ENCODE results near the gene MRPL32. TPM values are rescaled to one million over a fixed set of nuclear protein-coding genes. Genes with fewer than 3 reads are reported as not detected.
"Not testable (repeated sequence)": the region's sequence is repeated elsewhere in the genome, so short reads cannot be mapped to it uniquely, and the experiment has no call there.

The MRPL32 gene
- 76.2 and 89.5 TPM in 2 replicates for total RNA-seq (2014; rRNA removed; shearing (Covaris generic))

DNA sequence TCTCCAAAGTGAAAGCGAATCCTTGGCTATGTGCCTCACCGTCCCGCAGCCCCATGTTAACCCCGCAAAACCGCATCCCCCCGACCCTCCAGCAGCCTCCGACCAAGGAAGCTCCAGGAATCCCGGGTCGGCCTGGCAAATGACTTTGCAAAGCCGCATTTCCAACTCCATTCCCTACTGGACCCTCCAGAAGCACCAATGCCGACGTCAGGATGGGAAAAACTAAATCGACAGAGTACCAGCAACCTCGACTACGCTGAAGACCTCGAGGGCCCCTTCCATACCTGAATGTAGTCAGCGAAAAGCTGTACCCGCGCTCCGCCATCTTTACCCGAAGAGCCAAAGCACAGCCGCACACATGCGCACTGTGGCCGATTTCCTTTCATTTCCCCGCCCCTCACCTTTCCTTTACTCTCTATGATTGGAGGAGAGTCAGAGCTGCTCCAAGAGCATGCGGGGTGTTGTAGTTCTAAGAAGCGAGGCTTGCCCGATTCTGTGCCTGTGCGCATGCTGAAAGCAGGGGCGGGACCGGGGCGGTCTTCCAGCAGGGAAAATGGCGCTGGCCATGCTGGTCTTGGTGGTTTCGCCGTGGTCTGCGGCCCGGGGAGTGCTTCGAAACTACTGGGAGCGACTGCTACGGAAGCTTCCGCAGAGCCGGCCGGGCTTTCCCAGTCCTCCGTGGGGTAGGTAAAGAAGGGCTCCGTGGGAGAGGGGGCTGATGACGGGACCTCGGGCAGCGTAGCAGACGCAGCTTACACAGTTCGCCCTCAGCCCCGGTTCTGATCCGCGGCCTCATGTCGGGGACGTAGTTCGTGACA, at the start of gene MRPL32, which contains the start of gene PSMA2:
MRPL32 (plus strand) TSS at position 543 of the 818 bp plus-strand sequence; CDS start at position 554, 11 bp downstream.
PSMA2 (minus strand) TSS at position 341 of the 818 bp plus-strand sequence; CDS start at position 325, 16 bp downstream.
- peak; percentile 99 for DNase-seq (ENCODE audit: low read depth)

- peak; percentile 66 for DNase-seq (ENCODE audit: low read depth)
These were observed 48.2 kb upstream of the MRPL32 start for GRCh38 chr7:42883950-42884349.

GRCh38 chr7:42885183-42885582, 47.0 kb upstream of the MRPL32 start:
- DNase-seq (ENCODE audit: low read depth): not testable (repeated sequence)

DNA sequence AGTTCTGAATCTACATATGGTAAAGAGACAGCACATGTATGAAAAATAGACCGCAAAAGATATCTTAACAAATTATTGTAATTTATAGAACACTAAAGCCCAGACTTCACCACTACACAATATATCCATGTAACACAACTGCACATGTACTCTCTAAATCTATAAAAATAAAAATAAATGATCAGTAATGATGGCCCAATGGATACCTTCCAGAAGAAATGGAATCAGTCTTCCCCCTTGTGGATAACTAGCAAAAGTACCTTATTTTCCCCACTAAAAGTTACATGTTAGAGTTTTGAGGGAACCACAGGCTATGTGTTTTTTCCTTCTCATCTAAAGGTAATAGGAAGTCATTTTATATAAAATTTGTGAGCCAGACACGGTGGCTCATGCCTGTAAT, 46.0 kb upstream of the MRPL32 start:
- DNase-seq (ENCODE audit: low read depth): peak; percentile 26

GRCh38 chr7:42886893-42887505, 45.2 kb upstream of the MRPL32 start:
- DNase-seq (ENCODE audit: low read depth): no peak

DNA sequence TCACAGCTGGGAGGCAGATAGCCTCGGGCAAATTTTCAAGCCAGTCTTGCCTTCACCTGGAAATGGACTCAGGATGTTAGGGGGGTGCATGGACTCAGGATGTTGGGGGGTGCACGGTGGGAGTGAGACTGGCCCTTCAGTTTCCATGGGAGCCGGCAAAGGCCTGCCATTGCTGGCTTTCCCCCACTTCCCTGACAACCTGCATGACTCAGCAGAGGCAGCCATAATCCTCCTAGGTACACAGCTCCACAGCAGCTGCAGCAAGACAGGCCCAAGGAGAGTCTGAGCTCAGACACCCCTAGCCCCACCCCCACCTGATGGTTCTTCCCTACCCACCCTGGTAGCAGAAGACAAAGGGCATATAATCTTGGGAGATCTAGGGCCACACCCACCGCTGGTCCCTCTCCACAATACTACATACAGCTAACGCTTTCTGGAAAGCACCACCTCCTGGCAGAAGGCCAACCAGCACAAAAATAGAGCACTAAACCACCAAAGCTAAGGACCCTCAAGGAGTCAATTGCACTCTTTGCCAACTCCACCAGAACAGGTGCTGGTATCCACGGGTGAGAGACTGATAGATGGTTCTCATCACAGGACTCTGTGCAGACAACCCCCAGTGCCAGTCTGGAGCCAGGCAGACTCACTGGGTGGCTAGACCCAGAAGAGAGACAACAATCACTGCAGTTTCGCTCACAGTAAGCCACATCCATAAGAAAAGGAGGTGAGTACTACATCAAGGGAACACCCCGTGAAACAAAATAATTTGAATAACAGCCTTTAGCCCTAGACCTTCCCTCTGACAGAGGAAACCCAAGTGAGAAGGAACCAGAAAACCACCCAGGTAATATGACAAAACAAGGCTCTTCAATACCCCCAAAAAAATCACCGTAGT, 38.6 kb upstream of the MRPL32 start:
- DNase-seq (ENCODE audit: low read depth): peak; percentile 14

- no peak for DNase-seq (ENCODE audit: low read depth)
These were observed 31.3 kb upstream of the MRPL32 start for GRCh38 chr7:42900842-42901241.

GRCh38 chr7:42902331-42902730, 29.8 kb upstream of the MRPL32 start:
- DNase-seq (ENCODE audit: low read depth): no peak

DNA sequence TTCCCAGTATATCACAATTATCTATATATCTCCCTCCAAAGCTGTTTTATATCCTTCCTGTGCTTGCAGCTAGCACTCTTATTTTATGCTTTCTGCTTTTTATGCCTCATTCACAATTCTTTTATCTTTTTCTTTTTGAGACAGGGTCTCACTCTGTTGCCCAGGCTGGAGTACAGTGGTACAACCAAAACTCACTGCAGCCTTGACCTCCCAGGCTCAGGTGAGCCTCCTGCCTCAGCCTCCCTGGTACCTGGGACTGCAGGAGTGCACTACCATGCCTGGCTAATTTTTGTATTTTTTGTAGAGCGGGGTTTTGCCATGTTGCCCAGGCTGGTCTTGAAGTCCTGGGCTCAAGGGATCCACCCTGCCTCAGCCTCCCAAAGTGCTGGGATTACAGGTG, 26.0 kb upstream of the MRPL32 start:
- DNase-seq (ENCODE audit: low read depth): no peak

DNA sequence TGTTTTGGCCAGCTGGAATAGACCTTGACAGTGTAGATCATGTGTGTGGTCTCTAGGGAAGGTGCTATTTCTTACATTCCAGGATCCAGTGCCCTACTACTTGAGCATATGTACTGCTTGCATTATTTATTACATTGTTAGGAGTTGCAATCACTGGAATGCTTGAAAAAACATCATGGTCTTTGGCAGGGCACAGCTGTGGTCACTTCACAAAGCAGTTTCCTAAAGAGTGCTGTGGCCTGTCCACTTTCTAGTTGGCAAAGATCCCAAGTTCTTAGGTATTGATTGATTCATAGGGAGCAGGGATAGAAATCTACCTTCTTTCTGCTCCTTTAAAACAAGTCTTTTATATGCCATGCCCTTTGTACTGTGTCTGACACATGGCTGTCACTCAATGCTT, 24.9 kb upstream of the MRPL32 start:
- peak; percentile 26 for DNase-seq (ENCODE audit: low read depth)

DNA sequence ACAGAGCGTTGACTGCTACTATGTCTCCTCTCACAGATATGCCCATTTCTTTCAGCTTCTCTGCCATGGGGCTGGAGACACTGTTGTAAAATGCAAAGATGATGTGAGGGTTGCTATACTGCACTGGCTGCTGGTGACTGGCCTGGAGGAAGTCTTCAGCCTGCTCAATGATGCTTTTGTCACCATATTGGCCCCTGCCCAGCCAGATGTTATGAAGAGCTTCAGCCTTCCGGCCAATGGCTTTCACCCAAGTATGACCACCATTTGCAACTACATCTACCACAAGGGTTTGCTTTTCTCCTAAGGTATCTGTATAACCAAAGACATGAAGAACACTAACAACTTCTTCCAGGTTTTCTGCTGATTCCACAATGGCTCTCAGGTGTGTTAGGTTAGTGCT, 21.9 kb upstream of the MRPL32 start:
- DNase-seq (ENCODE audit: low read depth): no peak

GRCh38 chr7:42911454-42912447, 20.4 kb upstream of the MRPL32 start, which contains the start of gene C7orf25:
C7orf25 (minus strand) TSS chr7:42912070; CDS start chr7:42910900, 1,170 bp downstream.
- peak; percentile 91 for DNase-seq (ENCODE audit: low read depth)

DNA sequence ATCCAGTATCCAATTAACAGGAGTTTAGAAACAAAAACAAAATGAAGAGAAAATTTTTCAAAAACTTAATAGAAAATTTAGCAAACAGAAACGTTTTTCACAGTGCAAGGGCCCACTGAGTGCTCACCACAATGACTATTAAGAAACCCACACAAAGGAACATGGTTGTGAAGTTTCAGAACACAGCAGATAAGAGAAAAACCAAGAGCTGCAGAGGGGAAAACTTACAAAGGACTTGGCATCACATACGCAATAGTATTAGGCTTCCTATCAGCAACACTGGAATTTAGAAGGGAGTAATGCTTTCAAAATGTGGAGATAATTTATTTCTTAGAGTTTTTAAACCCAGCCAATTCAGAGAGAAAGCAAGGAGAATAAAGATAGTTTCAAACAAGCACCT, 18.6 kb upstream of the MRPL32 start:
- peak; percentile 12 for DNase-seq (ENCODE audit: low read depth)

- DNase-seq (ENCODE audit: low read depth): no peak
These were observed 18.2 kb upstream of the MRPL32 start for GRCh38 chr7:42914009-42914408.

GRCh38 chr7:42914421-42915045, 17.6 kb upstream of the MRPL32 start:
- peak; percentile 78 for DNase-seq (ENCODE audit: low read depth)

DNA sequence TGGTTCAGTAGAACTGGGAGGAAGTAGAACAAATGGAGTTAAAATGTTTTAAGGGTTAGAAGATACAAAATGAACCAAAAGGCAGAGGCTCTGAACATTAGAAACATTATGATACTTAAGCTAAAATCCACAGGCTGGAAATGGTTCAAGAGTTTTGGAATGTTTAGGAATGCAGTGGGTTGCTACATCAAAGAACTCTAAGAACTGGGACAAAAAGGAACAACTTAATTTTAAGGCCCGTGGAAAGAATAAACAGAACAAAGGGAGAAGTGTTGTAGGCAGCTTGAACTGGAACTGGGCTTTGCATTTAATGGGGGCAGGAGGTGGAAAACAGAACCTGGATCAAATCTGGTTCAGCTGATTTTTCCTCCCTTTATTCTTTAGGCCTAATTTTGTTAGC, 16.8 kb upstream of the MRPL32 start:
- DNase-seq (ENCODE audit: low read depth): peak; percentile 32

DNA sequence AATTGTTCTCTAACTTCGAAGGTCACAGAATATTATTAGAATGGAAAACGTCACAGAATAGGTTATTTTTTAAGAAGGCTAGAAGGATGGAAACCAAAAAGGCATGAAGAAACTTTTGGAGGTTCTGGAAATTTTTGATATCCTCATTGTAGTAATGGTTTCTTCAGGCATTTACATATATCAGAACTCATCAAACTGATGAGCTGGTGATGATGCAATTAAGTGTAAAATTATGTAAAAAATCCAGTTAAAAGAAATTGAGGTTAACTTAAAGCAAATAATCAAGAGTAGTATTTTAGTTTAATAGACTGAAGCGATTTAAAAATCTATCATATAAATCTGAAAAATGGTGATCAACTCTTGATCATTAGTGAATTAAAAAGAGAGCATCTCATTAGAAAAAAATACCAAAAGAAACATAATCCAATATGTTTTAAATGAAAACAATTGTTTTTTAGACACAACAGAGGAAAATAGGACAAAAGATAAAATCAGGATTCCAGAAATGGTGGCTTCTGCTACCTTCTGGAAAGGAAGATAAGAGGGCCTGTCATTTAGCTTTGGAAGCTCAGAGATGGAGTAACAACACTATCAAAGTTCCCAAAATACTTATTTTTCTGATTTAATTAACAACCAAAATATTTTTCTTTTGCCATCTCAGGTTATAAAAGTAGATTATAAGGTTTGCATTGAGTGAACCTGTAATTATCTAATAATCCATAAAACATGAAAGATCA, 10.0 kb upstream of the MRPL32 start:
- DNase-seq (ENCODE audit: low read depth): no peak

- DNase-seq (ENCODE audit: low read depth): no peak
These were observed 7.8 kb upstream of the MRPL32 start for GRCh38 chr7:42924223-42924838.

- DNase-seq (ENCODE audit: low read depth): no peak
These were observed 6.5 kb upstream of the MRPL32 start for GRCh38 chr7:42925630-42926029.
